CD4-positive, alpha-beta T cell treated with Interleukin-4 for 1 hour (primary cell): Measurements from ENCODE around the gene NDST1.

ENCODE experiments used
- DNase-seq, 2 donors: peaks; one replicate each; pipeline ENCODE4 v3.0.0-alpha.2; 2020 to 2022

NDST1 gene

DNA sequence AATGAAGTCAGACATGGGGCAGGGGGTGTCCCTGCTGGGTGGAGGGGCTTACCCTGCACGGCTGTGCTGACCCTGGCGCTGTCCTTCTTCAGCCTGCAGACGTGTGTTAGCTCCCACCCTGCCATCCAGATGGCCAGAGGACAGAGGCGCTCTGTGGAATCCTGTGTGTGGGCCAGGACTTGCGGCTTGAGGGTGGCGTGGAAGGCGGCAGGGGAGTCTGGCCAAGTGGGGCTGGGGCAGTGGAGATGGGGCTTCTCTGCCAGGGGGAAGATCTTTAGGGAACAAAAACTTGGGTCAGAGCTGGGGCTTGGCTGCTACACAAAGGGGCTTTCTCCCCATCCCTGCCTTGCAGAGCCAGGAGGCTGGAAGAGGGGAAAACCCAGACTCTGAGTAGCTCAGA, 86.1 kb downstream of the NDST1 start:
- no peak for DNase-seq

DNA sequence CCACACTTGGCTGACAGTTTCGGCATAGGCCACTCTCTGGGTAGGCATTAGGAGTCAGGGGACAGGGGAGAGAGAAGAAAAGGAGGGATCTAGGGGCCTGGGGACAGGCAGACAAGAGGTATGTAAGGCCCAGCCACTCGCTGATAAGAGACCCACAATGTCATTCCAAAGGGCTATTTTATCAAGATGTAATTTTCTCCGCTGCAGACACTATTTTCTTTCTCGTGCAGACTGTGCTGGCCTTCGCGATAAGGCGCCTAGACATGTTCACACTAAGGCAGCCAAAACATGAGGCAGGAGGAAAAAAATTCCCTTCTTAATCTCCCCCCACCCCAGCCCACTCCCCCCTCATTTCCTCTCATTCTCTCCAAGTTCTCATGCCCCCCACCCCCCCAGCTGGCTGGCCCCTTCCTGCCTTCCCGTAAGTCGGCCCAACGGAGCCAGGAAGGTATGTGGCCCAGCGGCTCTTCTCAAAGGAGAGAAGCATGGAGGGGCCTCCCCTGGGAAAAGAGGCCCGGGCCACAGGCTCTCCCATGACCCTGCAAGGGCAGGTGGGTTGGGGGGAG, 87.6 kb downstream of the NDST1 start:
- no peak for DNase-seq

DNA sequence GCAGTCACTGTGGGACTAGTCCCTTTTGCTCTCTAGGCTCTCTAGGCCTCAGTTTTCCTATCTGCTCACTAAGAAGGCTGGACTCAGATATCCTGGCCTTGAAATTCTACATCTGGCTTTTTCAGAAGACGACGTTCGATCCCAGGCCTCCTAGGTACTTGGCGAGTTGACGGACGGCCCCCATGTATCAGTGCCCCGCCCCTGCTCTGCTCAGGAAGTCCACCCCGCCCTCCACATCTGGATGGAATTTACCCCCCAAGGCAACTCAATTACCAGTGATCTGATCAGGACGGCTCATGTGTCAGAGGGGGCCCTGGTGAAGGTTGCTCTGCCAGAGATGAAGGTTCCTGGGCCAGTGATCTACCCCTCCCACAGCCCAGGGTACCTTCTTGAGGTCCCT, 88.4 kb downstream of the NDST1 start:
- no peak for DNase-seq

DNA sequence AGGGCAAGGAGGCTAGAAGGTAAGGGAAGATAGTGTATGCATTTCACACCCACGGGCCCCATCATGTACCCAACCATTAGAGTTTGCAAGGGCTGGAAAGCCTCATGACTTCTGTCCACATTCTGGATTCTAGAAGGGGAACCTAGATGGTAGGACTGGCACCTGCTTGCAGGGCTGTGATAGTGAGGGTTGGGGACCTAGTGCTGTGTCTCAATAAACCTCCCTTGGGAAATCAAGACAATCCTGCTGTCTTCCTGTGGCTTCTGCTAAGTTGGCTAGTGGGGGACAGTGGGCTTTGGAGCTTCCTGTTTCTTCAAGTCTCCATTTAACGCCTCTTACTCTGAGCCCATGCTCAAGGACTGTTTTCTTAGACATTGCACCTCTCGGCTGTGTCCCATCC, 88.9 kb downstream of the NDST1 start:
- no peak for DNase-seq

DNA sequence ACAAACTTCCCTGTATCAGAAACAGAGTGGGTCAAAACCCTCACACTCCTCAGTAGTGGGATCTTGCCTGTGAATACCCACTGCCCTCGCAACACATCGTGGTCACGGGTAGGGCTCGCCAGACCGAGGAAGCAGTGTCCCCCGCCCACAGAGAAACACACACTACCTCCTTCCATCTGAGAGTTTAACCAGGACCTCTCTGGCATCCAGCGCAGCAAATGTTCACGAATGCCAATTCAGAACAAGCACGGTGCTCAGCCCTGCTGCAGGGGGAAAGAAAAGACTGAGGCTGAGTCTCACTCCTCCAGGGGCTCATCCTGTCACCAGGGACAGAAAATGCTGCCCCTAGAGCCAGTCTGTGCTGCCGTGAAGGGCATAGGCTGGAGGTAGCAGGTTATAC, 90.1 kb downstream of the NDST1 start:
- no peak for DNase-seq

DNA sequence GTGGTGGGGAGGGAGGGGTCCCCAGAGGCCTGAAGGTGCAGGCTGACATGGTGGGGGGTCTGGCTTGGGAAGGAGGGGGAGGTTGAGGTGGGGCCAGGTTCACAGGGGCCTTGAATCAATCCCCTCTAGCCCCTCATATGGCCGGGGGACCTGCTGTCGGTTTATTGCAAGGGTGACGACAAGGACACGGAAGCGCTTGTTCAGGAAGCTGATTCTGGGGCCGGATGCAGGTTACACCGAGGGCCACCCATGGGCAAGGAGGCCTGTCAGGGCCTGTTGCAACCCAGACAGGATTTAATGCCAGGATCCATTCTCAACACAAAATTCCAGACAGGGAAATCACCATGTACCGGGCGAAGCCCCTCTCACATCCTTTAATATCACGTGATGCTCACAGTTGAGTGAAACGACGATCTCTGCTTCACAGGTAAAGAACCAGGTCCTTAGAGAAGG, 90.9 kb downstream of the NDST1 start:
- DNase-seq, result no peak

DNA sequence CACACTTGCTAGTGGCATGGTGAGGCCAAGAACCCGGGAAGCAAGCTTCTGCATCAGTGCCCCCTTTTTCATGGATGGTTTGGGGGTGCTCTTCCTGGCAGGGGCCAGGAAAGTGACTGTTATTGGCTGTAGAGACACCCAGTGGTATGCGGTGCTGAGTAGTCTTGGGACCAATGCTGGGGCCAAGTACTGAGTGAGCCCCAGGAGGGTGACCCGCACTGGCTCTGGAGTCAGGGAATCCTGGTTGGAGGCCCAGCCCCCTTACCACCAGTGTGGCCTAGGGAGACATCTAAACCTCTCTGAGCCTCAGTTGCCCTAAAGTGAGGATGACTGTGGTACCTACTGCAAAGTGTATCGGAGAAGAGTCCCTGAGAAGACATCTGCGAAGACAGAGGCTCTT, 91.3 kb downstream of the NDST1 start:
- no peak for DNase-seq

DNA sequence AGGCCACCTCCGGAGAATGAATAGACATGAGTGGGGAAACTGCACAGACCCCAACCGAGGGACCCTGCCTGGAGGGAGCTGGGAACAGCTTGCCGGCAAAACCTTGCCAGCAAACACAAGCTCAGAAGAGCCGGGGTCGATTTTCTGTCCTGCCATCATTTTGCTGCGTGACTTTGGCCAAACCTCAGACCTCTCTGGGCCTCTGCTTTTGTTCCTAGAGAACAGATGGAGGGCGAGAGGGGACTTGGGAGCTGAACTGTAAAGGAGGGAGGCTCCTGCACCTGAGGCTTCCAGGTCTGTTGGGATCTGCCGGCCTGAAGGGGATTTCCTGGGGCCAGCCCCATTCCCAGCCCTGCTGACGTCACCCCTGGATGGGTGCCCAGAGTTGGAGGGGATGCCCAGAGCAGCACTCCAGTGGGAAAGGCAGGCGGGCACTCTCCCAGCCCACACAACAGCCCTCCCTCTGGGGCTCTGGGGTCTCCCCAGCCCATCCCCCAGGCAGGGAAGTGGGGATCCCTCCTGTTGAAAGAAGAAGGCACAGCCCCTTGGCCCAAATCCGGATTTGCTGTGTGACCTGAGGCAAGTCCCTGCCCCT, 92.1 kb downstream of the NDST1 start:
- no peak for DNase-seq

DNA sequence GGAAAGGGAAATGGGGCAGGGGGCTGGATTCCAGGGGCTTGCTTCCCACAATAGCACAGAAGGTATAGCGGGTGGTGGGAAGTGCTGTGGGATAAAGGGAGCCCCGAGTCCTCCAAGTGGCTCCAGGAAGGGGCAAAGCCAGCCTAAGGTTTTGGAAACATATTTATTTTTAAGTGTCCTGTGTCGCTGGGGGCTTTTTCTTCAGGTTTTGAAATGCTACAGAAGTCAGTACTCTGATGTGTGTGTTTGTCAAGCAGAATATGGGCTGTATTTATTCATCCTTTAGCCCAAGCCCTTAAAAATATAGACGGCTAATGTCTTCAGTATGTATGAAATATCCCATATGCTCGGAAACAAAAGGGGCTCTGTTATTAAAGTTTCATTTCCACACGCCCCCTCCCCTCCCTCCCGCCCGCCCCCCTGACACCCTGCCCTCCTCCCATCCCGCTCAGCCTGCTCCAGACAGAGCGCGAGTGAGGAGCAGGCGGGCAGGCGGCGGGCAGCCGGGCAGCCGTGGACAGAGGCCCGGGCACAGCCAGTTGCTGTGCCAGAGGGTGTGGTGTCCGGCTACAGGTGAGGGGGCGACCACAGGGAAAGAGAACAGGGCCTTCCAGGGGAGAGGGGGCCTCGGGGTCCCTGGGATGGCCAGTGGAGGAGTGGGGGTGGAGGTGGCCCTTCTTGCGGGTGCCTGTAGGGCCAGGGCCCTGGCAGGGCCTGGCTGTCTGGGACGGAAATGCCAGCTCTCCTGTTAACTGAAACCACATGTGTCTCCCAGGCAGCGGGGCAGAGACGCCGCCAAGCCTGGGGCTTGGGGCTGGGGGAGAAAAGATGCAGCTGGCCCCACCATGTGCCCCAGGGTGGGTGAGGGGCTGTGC, 92.9 kb downstream of the NDST1 start:
- no peak for DNase-seq

DNA sequence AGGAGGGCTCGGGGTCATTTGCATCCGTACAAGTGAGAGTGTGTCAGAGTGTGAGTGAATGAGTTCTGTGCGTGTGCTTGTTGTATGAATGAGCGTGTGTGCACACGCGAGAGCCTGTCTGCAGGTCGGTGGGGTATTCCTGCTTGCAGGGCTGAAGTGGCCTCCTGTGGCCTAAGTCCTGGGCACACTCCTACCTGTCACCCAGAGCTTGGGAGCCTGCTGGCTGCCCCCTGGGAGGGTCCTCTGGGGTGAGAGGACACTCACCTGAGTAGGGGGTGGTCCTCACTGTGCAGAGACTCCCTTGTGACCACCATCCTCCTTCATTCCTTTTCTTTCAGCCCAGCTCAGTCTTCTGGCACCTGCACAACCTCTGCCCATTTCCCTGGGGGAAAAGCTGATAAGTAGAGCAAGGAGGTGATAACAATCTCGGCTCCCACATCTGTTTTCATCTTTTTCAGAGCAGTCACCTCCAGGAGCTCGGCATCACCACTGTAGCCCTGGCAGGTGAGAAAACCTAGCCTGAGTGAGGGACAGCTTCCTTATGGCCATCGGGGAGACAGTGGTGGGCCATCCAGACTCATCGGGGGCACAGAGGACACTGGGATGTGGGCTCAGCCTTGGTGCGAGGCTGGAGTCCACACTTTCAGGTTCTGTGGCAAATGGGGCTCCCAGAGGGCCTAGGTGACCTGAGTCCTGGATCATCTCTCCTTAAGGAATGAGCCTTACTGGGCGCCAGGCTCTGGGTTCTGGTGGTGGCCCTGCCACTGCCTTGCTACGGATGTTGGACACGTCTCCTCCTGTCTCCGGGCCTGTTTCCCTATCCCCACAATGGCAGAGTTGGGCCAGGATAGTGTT, 93.8 kb downstream of the NDST1 start:
- DNase-seq, result no peak

DNA sequence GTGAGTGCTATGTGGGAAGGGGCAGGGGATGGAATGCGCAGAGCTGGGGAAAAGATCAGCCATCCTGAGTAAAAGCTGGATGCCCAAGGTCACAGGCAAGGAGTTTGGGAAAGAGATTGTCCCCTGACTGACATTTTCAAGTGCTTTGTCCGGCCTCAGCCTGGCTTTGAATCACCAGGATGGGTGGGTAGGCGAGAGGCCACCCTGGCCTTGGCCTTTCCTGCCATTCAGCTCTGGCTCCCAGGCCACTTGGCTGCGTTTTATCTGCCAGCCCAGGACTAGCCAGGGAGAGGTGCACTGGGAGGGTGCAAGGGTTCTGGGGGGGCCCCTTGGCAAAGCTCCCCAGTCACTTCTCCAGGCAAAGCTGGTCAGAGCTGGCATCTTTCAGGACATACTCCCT, 95.1 kb downstream of the NDST1 start:
- no peak for DNase-seq

DNA sequence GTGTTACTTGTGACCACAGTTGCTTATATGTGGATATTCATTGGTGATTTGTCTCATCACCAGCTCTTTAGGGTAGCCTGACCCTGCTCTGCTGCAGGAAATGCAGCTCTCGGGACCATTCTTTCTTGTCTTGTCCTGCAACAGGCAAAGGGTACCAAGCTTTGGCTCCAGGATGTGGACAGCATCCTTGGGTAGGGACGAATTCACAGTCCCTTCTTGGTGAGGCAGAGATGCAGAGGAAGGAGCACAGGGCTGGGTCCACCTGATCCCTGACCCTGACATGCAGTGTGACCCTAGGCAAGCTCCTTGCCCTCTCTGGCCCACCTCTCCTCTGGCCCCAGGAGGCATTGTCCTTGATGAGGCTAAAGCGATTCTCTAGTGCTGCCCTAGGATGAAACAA, 95.6 kb downstream of the NDST1 start:
- no peak for DNase-seq

DNA sequence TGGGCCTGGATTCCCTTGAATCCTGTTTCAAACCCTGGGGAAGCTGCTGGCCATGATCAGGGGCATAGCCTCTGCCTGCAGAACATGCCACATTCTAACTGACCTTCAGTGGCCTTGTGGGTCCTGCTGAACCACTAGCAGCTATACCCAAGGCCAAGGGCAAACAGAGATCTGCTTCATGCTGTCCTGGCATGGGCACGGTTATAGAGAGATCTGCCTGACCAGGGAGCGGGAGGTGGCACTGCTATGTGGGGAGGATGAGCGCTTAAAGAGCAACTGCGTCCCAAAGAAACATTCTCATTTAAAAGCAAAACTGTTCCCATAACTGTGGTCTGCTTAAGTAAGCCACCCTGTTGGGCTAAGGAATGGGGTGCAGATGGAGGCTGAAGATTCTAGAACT, 96.1 kb downstream of the NDST1 start:
- no peak for DNase-seq

DNA sequence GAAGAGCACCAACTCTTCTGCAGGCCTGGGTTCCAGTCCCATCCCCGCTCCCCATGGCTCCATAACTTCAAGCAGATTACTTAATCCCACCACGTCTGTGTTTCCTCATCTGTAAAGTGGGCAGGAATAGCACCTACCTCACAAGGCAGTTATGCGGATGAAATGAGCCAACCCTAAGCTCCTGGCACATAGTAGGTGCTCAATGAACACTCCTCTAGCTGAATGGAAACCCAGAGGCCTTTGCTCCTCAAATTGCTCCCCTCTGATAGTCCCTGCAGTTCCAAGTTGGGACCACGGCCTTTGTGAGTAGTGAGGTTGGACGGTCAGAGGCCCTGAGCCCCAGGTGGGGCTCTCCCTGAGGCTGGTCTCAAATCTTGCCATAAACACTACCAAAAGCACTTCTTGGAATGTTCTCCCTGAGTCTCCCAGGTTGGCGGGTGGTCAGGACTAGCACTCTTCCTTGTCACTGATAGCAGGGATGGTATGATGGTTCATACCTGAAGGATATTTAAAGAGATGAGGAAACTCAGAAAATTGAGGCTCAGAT, 97.0 kb downstream of the NDST1 start:
- no peak for DNase-seq

DNA sequence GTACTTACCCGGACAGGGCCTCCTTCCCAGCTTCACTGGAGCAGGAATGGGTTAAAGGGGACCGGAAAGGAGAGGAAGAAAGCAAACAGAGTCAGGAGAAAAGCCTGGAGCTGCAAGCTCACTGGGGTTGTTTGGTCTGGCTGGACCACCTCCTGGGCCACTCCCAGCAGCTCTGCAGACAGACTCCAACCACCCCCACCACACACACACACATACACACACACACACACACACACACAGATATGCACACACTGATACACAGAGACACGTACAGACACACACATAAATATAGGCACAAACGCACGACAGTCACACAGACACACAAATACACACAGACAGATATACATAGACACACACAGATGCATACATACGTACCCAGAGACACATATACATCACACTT, 97.6 kb downstream of the NDST1 start:
- no peak for DNase-seq

DNA sequence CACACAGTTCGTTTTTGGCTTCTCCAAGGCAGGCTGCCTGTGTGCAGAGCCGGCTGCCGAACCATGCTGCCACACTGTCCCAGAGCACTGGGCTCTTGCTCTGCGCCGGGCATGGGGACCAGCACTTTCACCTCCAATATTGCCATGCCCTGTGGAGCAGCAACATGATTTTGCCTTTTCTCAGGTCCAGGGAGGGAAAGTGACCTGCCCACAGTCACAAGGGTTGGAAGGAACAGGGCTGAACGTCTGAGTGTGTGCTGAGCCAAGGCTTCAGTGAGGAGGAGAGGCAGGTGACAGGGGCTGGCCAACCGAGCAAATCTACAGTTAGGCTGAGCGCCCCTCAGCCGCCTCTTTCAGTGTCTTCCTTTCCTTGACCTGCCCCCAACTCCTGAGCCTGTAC, 98.5 kb downstream of the NDST1 start:
- no peak for DNase-seq

DNA sequence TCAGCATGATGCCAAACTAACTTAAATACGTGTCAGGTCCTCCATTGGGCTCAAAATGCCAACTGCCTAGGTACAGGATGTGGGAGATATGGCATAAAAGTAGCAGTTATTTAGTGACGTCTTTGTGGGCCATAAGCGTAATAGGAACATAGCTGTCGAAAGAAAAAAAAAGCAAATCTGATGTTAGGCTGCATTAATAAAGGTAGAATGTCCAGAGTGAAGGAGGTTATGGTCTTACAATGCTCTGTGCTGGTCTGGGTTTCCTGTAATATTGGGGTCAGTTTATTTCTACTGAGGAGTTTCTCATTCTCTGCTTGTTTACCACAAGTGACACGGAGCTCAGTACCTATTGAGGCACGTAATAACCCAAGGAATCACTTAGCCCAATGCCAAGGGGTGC, 99.2 kb downstream of the NDST1 start:
- DNase-seq, result no peak
